GM23338 (cell line): Measurements from ENCODE around the gene CD2BP2. TPM values are rescaled to one million over a fixed set of nuclear protein-coding genes. Genes with fewer than 3 reads are reported as not detected.

Experiments
- ATAC-seq: fragments of 200-7000 bp; cut with Tn5 transposase; 3 replicates; pipeline ENCODE4 v1.9.1; 2020
- DNase-seq: peaks from one replicate; pipeline ENCODE4 v3.0.0-alpha.2; 2015; ENCODE audit warnings: low spot score
- H2AFZ ChIP-seq: fragments of 200-600 bp; sonication (generic); 2 replicates; pipeline ENCODE4 v1.8.0; 2016; ENCODE audit warnings: antibody characterized with exemption, mild to moderate bottlenecking, moderate library complexity
- H3F3A ChIP-seq: fragments of 200-600 bp; sonication (generic); replicated peaks from 2 replicates; pipeline ENCODE4 v1.8.0; 2017; ENCODE audit warnings: antibody characterized with exemption, mixed run types, low read depth
- H3K27ac ChIP-seq: fragments of 200-600 bp; sonication (generic); 2 replicates; pipeline ENCODE4 v1.6.1; 2016; ENCODE audit warnings: low read depth
- H3K27me3 ChIP-seq: fragments of 200-600 bp; sonication (generic); 2 replicates; pipeline ENCODE4 v1.8.0; 2016; ENCODE audit warnings: mild to moderate bottlenecking, mixed run types, moderate library complexity; ENCODE audit not compliant: insufficient read depth
- H3K36me3 ChIP-seq: fragments of 200-600 bp; sonication (generic); 2 replicates; pipeline ENCODE4 v1.8.0; 2016; ENCODE audit warnings: mild to moderate bottlenecking; ENCODE audit not compliant: insufficient read depth
- H3K4me1 ChIP-seq: fragments of 200-600 bp; sonication (generic); 2 replicates; pipeline ENCODE4 v1.8.0; 2016; ENCODE audit warnings: mild to moderate bottlenecking, moderate library complexity; ENCODE audit not compliant: insufficient read depth
- H3K4me2 ChIP-seq: fragments of 200-600 bp; sonication (generic); 2 replicates; pipeline ENCODE4 v1.7.1; 2017; ENCODE audit warnings: mixed run types
- H3K4me3 ChIP-seq: fragments of 200-600 bp; sonication (generic); 2 replicates; pipeline ENCODE4 v1.6.1; 2016; ENCODE audit warnings: mixed run types
- H3K79me2 ChIP-seq: fragments of 200-600 bp; sonication (generic); replicated peaks from 2 replicates; pipeline ENCODE4 v1.8.0; 2017; ENCODE audit warnings: mild to moderate bottlenecking; ENCODE audit not compliant: insufficient read depth
- H3K9me2 ChIP-seq: fragments of 200-600 bp; sonication (generic); 2 replicates; pipeline ENCODE4 v1.8.0; 2017; ENCODE audit not compliant: insufficient read depth
- H4K20me1 ChIP-seq: fragments of 200-600 bp; sonication (generic); replicated peaks from 2 replicates; pipeline ENCODE4 v1.8.0; 2017; ENCODE audit warnings: mild to moderate bottlenecking; ENCODE audit not compliant: insufficient read depth
- H3K27ac Mint-ChIP-seq: 2 replicates; pipeline ENCODE4 v1.8.0; 2020; ENCODE audit warnings: inconsistent platforms, mild to moderate bottlenecking, moderate library complexity, mixed read lengths
- H3K27me3 Mint-ChIP-seq: 3 replicates; pipeline ENCODE4 v1.8.0; 2022; ENCODE audit warnings: low read depth, mild to moderate bottlenecking, moderate library complexity, mixed read lengths, inconsistent platforms; ENCODE audit not compliant: insufficient read depth, poor library complexity
- H3K36me3 Mint-ChIP-seq: 3 replicates; pipeline ENCODE4 v1.8.0; 2021; ENCODE audit warnings: low read depth, mild to moderate bottlenecking, inconsistent platforms, moderate library complexity, mixed read lengths
- H3K4me1 Mint-ChIP-seq: 3 replicates; pipeline ENCODE4 v1.8.0; 2020; ENCODE audit warnings: mild to moderate bottlenecking, inconsistent platforms, mixed read lengths
- H3K4me3 Mint-ChIP-seq: 3 replicates; pipeline ENCODE4 v1.8.0; 2021; ENCODE audit warnings: moderate library complexity, mild to moderate bottlenecking, inconsistent platforms, mixed read lengths
- H3K9me3 Mint-ChIP-seq: 3 replicates; pipeline ENCODE4 v1.8.0; 2020; ENCODE audit warnings: moderate library complexity, mild to moderate bottlenecking, inconsistent platforms, mixed read lengths
- CREB1 ChIP-seq: fragments of 250-450 bp; sonication (Bioruptor Pico); IDR thresholded peaks from 2 replicates; pipeline ENCODE4 v1.5.0; 2020; ENCODE audit warnings: low read depth, mild to moderate bottlenecking, moderate library complexity
- ETS1 ChIP-seq: IDR thresholded peaks from 2 replicates; pipeline ENCODE4 v1.6.1; 2016; ENCODE audit warnings: antibody characterized with exemption
- EZH2phosphoT487 ChIP-seq: fragments of 200-600 bp; sonication (generic); IDR thresholded peaks from one replicate; pipeline ENCODE4 v1.8.1; 2018; ENCODE audit warnings: antibody characterized with exemption; ENCODE audit not compliant: unreplicated experiment
- JUNB ChIP-seq: IDR thresholded peaks from one replicate; pipeline ENCODE4 v1.6.1; 2016; ENCODE audit warnings: antibody characterized with exemption; ENCODE audit not compliant: unreplicated experiment
- NANOG ChIP-seq: IDR thresholded peaks from 2 replicates; pipeline ENCODE4 v1.6.1; 2016; ENCODE audit warnings: antibody characterized with exemption, borderline replicate concordance
- POLR2AphosphoS5 ChIP-seq: IDR thresholded peaks from 2 replicates; pipeline ENCODE4 v1.6.1; 2016; ENCODE audit warnings: antibody characterized with exemption, low read depth
- STAT1 ChIP-seq: IDR thresholded peaks from one replicate; pipeline ENCODE4 v1.6.1; 2016; ENCODE audit warnings: antibody characterized with exemption; ENCODE audit not compliant: unreplicated experiment
- ZNF114 ChIP-seq: fragments of 250-450 bp; sonication (Bioruptor Pico); IDR thresholded peaks from 2 replicates; pipeline ENCODE4 v1.5.0; 2020; ENCODE audit warnings: mild to moderate bottlenecking, moderate library complexity
- polyA plus RNA-seq: library from polyadenylated mRNA; unstranded; fragments of >200 nt; fragmentation: Nextera tagmentation; extraction: Ambion mirVana; gene quantifications from 2 replicates; pipeline ENCODE4 v1.2.1, GENCODE V29; 2016
- total RNA-seq: library from RNA; depleted of rRNA; stranded (reverse); fragments of >200 nt; shearing (Covaris generic); gene quantifications from 2 replicates; pipeline ENCODE4 v1.2.3, GENCODE V29; 2014
- TF ChIP-seq, protein P1 (sequence below): IDR thresholded peaks from one replicate; pipeline ENCODE4 v1.6.1; 2018; ENCODE audit warnings: antibody characterized with exemption; ENCODE audit not compliant: unreplicated experiment
- TF ChIP-seq, protein P2 (sequence below): fragments of 250-450 bp; sonication (Bioruptor Pico); IDR thresholded peaks from 2 replicates; pipeline ENCODE4 v1.5.0; 2020; ENCODE audit warnings: mild to moderate bottlenecking, moderate library complexity

The CD2BP2 gene
- total and polyA plus RNA-seq, 2 experiments from 2014 or later: 23.1 to 38.7 TPM

DNA sequence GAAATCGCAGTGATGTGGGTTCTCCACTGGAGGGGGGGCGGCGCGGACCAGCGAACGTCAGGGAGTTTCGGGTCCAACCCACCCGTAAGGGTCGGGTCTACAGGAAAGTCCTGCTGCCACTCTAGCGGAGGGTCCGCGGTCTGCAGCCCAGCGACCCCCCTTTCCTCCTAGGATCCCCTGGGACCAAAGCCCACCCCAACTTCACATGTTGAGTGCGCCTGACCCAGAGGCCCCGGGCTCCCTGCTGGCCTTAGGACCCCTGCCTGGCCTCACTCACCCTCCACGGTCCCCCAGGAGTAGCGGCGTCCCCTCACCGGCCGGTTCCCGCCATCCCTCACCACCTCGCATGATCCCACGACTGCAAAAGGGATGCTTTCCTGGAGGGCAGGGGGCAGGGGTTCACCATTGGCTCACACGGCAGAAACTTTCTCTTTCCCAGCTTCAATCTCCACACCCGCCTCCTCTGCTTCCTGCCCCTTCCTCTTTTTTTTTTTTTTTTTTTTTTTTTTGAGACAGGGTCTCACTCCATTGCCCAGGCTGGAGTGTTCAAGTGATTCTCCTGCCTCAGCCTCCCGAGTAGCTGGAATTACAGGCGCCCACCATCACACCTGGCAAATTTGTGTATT is 24.2 kb upstream of the CD2BP2 start:
- Histone ChIP-seq H3K27me3 (no peaks in the 10 kb centered on the region), H3K9me2 (no peaks in the 10 kb centered on the region), H2AFZ (peak overlapping the region; percentile 84), H3K27ac (no peak overlapping the region), H3K79me2 (0 out of 2 replicates have a peak, but pooled peaks cover 4% of the 10 kb centered on the region), H3F3A (peaks cover 24% of the 10 kb centered on the region), H3K4me1 (peaks cover 11% of the 10 kb centered on the region), H3K36me3 (no peaks in the 10 kb centered on the region), H3K4me3 (peak overlapping the region; percentile 94), H3K4me2 (peak overlapping the region; percentile 99), H4K20me1 (no peaks in the 10 kb centered on the region)
- Mint-ChIP-seq H3K27me3 (peaks cover 26% of the 10 kb centered on the region), H3K27ac (no peak overlapping the region; the same call in 1 of the 2 replicates), H3K36me3 (peaks cover 3% of the 10 kb centered on the region; the same call in 2 of the 3 replicates), H3K4me1 (peaks cover 24% of the 10 kb centered on the region), H3K9me3 (no peaks in the 10 kb centered on the region; the same call in none of the 3 replicates), H3K4me3 (peak overlapping the region; percentile 93)
- ATAC-seq: no peak
- no peak for DNase-seq
- TF ChIP-seq STAT1: no peak
- TF ChIP-seq ZNF114 (CRISPR knock-in tag): no peak
- TF ChIP-seq, protein P1, sequence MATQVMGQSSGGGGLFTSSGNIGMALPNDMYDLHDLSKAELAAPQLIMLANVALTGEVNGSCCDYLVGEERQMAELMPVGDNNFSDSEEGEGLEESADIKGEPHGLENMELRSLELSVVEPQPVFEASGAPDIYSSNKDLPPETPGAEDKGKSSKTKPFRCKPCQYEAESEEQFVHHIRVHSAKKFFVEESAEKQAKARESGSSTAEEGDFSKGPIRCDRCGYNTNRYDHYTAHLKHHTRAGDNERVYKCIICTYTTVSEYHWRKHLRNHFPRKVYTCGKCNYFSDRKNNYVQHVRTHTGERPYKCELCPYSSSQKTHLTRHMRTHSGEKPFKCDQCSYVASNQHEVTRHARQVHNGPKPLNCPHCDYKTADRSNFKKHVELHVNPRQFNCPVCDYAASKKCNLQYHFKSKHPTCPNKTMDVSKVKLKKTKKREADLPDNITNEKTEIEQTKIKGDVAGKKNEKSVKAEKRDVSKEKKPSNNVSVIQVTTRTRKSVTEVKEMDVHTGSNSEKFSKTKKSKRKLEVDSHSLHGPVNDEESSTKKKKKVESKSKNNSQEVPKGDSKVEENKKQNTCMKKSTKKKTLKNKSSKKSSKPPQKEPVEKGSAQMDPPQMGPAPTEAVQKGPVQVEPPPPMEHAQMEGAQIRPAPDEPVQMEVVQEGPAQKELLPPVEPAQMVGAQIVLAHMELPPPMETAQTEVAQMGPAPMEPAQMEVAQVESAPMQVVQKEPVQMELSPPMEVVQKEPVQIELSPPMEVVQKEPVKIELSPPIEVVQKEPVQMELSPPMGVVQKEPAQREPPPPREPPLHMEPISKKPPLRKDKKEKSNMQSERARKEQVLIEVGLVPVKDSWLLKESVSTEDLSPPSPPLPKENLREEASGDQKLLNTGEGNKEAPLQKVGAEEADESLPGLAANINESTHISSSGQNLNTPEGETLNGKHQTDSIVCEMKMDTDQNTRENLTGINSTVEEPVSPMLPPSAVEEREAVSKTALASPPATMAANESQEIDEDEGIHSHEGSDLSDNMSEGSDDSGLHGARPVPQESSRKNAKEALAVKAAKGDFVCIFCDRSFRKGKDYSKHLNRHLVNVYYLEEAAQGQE: no peak
- TF ChIP-seq CREB1 (CRISPR knock-in tag): no peak
- no peak for TF ChIP-seq EZH2phosphoT487
- TF ChIP-seq JUNB: no peak
- no peak for TF ChIP-seq POLR2AphosphoS5
- TF ChIP-seq, protein P2, sequence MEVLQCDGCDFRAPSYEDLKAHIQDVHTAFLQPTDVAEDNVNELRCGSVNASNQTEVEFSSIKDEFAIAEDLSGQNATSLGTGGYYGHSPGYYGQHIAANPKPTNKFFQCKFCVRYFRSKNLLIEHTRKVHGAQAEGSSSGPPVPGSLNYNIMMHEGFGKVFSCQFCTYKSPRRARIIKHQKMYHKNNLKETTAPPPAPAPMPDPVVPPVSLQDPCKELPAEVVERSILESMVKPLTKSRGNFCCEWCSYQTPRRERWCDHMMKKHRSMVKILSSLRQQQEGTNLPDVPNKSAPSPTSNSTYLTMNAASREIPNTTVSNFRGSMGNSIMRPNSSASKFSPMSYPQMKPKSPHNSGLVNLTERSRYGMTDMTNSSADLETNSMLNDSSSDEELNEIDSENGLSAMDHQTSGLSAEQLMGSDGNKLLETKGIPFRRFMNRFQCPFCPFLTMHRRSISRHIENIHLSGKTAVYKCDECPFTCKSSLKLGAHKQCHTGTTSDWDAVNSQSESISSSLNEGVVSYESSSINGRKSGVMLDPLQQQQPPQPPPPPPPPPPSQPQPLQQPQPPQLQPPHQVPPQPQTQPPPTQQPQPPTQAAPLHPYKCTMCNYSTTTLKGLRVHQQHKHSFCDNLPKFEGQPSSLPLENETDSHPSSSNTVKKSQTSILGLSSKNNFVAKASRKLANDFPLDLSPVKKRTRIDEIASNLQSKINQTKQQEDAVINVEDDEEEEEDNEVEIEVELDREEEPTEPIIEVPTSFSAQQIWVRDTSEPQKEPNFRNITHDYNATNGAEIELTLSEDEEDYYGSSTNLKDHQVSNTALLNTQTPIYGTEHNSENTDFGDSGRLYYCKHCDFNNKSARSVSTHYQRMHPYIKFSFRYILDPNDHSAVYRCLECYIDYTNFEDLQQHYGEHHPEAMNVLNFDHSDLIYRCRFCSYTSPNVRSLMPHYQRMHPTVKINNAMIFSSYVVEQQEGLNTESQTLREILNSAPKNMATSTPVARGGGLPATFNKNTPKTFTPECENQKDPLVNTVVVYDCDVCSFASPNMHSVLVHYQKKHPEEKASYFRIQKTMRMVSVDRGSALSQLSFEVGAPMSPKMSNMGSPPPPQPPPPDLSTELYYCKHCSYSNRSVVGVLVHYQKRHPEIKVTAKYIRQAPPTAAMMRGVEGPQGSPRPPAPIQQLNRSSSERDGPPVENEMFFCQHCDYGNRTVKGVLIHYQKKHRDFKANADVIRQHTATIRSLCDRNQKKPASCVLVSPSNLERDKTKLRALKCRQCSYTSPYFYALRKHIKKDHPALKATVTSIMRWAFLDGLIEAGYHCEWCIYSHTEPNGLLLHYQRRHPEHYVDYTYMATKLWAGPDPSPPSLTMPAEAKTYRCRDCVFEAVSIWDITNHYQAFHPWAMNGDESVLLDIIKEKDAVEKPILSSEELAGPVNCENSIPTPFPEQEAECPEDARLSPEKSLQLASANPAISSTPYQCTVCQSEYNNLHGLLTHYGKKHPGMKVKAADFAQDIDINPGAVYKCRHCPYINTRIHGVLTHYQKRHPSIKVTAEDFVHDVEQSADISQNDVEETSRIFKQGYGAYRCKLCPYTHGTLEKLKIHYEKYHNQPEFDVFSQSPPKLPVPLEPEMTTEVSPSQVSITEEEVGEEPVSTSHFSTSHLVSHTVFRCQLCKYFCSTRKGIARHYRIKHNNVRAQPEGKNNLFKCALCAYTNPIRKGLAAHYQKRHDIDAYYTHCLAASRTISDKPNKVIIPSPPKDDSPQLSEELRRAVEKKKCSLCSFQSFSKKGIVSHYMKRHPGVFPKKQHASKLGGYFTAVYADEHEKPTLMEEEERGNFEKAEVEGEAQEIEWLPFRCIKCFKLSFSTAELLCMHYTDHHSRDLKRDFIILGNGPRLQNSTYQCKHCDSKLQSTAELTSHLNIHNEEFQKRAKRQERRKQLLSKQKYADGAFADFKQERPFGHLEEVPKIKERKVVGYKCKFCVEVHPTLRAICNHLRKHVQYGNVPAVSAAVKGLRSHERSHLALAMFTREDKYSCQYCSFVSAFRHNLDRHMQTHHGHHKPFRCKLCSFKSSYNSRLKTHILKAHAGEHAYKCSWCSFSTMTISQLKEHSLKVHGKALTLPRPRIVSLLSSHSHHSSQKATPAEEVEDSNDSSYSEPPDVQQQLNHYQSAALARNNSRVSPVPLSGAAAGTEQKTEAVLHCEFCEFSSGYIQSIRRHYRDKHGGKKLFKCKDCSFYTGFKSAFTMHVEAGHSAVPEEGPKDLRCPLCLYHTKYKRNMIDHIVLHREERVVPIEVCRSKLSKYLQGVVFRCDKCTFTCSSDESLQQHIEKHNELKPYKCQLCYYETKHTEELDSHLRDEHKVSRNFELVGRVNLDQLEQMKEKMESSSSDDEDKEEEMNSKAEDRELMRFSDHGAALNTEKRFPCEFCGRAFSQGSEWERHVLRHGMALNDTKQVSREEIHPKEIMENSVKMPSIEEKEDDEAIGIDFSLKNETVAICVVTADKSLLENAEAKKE (CRISPR knock-in tag): no peak
- no peak for TF ChIP-seq ETS1
- TF ChIP-seq NANOG: no peak
